ENCODE results near the gene NUAK1. TPM values are rescaled to one million over a fixed set of nuclear protein-coding genes. Genes with fewer than 3 reads are reported as not detected.

Gene NUAK1
- total RNA-seq, 2 donors from 2014 or later: 16.9 to 30.1 TPM

- TF ChIP-seq CTCF (IDR thresholded peaks at IDR 0.05): no peak
- H3K9me3 ChIP-seq: no peaks in the 10 kb centered on the region
- H3K36me3 ChIP-seq: no peaks in the 10 kb centered on the region
- DNase-seq (ENCODE audit: low spot score): no peak
- no peak overlapping the region for H3K4me3 ChIP-seq
- H3K4me1 ChIP-seq: peaks cover 0 to 9% of the 10 kb centered on the region in 2 donors
- no peaks in the 10 kb centered on the region for H3K27me3 ChIP-seq
- no peak overlapping the region for H3K27ac ChIP-seq
These were observed 105.5 kb downstream of the NUAK1 start for GRCh38 chr12:106033161-106033675.

GRCh38 chr12:106032623-106032925 is 106.2 kb downstream of the NUAK1 start:
- TF ChIP-seq CTCF (IDR thresholded peaks at IDR 0.05): no peak
- H3K4me1 ChIP-seq: peaks cover 0 to 9% of the 10 kb centered on the region in 2 donors
- no peak overlapping the region for H3K4me3 ChIP-seq
- DNase-seq (ENCODE audit: low spot score): no peak
- H3K27me3 ChIP-seq: no peaks in the 10 kb centered on the region
- no peaks in the 10 kb centered on the region for H3K36me3 ChIP-seq
- no peak overlapping the region for H3K27ac ChIP-seq
- no peaks in the 10 kb centered on the region for H3K9me3 ChIP-seq

GRCh38 chr12:106031761-106032622 is 106.8 kb downstream of the NUAK1 start:
- DNase-seq (ENCODE audit: low spot score): no peak
- H3K27ac ChIP-seq: no peak overlapping the region

GRCh38 chr12:106030210-106031071 is 108.3 kb downstream of the NUAK1 start:
- no peak for TF ChIP-seq CTCF (IDR thresholded peaks at IDR 0.05)
- H3K9me3 ChIP-seq: no peaks in the 10 kb centered on the region
- no peak overlapping the region for H3K4me3 ChIP-seq
- H3K27ac ChIP-seq: no peak overlapping the region
- no peaks in the 10 kb centered on the region for H3K27me3 ChIP-seq
- peaks cover 0 to 9% of the 10 kb centered on the region in 2 donors for H3K4me1 ChIP-seq
- DNase-seq (ENCODE audit: low spot score): no peak
- no peaks in the 10 kb centered on the region for H3K36me3 ChIP-seq

More at GRCh38 chr12:106031761-106032622, 106.8 kb downstream of the NUAK1 start:
- TF ChIP-seq CTCF (IDR thresholded peaks at IDR 0.05): no peak
- no peak overlapping the region for H3K4me3 ChIP-seq
- H3K27me3 ChIP-seq: no peaks in the 10 kb centered on the region
- H3K9me3 ChIP-seq: no peaks in the 10 kb centered on the region
- no peaks in the 10 kb centered on the region for H3K36me3 ChIP-seq
- H3K4me1 ChIP-seq: peaks cover 0 to 9% of the 10 kb centered on the region in 2 donors

GRCh38 chr12:106029532-106029931 is 109.2 kb downstream of the NUAK1 start:
- Histone ChIP-seq H3K4me1 (peaks cover 0 to 9% of the 10 kb centered on the region in 2 donors), H3K9me3 (no peaks in the 10 kb centered on the region), H3K4me3 (no peak overlapping the region), H3K36me3 (no peaks in the 10 kb centered on the region), H3K27ac (no peak overlapping the region), H3K27me3 (no peaks in the 10 kb centered on the region)
- TF ChIP-seq CTCF (IDR thresholded peaks at IDR 0.05): no peak
- DNase-seq (ENCODE audit: low spot score): no peak

Data from right atrium auricular region (tissue), 2 donors.